Parathyroid adenoma (tissue), 2 donors: Measurements from ENCODE around the gene MCHR1.
"Not testable (repeated sequence)": the region's sequence is repeated elsewhere in the genome, so short reads cannot be mapped to it uniquely, and the experiment has no call there.

Experiments
- H2AFZ ChIP-seq: fragments of 300-600 bp; sonication (generic); one replicate; pipeline ENCODE4 v1.7.0; 2017; ENCODE audit warnings: antibody characterized with exemption, mild to moderate bottlenecking
- H3K27ac ChIP-seq: fragments of 300-600 bp; sonication (generic); one replicate; pipeline ENCODE4 v1.7.0; 2017
- H3K27me3 ChIP-seq: fragments of 300-600 bp; sonication (generic); one replicate; pipeline ENCODE4 v1.7.0; 2017; ENCODE audit warnings: low read length; ENCODE audit not compliant: control insufficient read depth, insufficient read depth
- H3K36me3 ChIP-seq: fragments of 300-600 bp; sonication (generic); one replicate; pipeline ENCODE4 v1.7.0; 2017; ENCODE audit warnings: low read length; ENCODE audit not compliant: control insufficient read depth, insufficient read depth
- H3K4me1 ChIP-seq: fragments of 300-600 bp; sonication (generic); one replicate; pipeline ENCODE4 v1.7.0; 2017; ENCODE audit warnings: control low read depth
- H3K4me2 ChIP-seq: fragments of 300-600 bp; sonication (generic); one replicate; pipeline ENCODE4 v1.7.0; 2017; ENCODE audit warnings: low read length
- H3K4me3 ChIP-seq: fragments of 300-600 bp; sonication (generic); one replicate; pipeline ENCODE4 v1.7.0; 2017; ENCODE audit warnings: low read depth, low read length
- H3K79me2 ChIP-seq: fragments of 300-600 bp; sonication (generic); one replicate; pipeline ENCODE4 v1.7.0; 2017; ENCODE audit warnings: control low read depth
- H3K9ac ChIP-seq: fragments of 300-600 bp; sonication (generic); one replicate; pipeline ENCODE4 v1.7.0; 2017; ENCODE audit warnings: mild to moderate bottlenecking
- H3K9me3 ChIP-seq: fragments of 300-600 bp; sonication (generic); one replicate; pipeline ENCODE4 v1.7.0; 2017; ENCODE audit warnings: low read length; ENCODE audit not compliant: control insufficient read depth
- CTCF ChIP-seq: fragments of 300-600 bp; sonication (generic); IDR thresholded peaks from one replicate; pipeline ENCODE4 v1.7.0; 2017; ENCODE audit warnings: antibody characterized with exemption, mild to moderate bottlenecking
- donor health status: primary hyperparathyroidism.

The MCHR1 gene

DNA sequence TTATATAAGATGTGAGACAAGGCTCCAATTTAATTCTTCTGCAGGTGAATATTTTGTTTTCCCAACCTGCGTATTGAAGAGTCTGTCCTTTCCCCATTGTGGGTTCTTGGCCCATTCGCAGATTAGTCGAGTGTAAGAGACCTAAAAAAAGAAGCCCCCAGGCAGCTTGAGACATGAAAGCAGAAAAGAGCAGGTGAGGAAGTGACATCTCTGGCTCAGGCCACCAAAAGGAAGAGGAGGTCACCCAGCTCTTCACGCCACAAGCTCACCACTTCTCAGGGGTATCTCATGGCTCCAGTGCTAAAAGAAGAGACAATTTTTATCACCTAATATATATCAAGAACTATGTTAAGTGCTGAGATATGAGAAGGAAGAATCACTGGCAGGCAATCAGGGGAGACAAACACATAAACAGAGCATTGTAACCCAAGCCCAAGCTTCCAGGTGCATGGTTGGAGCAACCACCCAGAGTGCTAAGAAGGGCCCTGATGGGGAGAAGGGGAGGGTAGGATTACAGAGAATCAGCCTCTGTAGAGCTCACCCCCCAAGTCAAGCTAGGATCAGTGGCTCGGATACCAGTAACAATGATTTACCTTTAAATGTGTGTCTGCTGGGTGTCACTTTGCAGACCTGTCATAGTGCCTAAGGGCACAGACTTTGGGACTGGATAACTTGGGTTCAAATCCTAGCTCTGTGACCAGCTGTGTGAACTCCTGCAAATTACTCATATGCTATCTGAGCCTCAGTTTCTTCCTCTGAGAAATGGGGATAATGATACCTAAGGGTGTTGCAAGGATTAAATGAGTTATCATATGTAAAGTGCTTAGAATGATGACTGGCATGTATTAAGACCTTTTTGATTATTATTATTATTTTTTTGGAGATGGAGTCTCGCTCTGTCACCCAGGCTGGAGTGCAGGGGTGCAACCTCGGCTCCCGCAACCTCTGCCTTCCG, 39.2 kb downstream of the MCHR1 start:
- Histone ChIP-seq H2AFZ (no peak overlapping the region), H3K27me3 (no peaks in the 10 kb centered on the region), H3K4me2 (no peak overlapping the region), H3K27ac (no peak overlapping the region), H3K9ac (no peak overlapping the region), H3K9me3 (no peaks in the 10 kb centered on the region), H3K79me2 (no peaks in the 10 kb centered on the region), H3K4me1 (no peaks in the 10 kb centered on the region), H3K4me3 (no peak overlapping the region), H3K36me3 (no peaks in the 10 kb centered on the region)
- TF ChIP-seq CTCF = no peak

- H3K9me3 ChIP-seq = no peaks in the 10 kb centered on the region
- no peak overlapping the region for H3K4me3 ChIP-seq
- no peak overlapping the region for H2AFZ ChIP-seq
- H3K79me2 ChIP-seq = no peaks in the 10 kb centered on the region
- H3K4me2 ChIP-seq = no peak overlapping the region
- H3K4me1 ChIP-seq = no peaks in the 10 kb centered on the region
- TF ChIP-seq CTCF = no peak
- H3K27ac ChIP-seq = no peak overlapping the region
- no peaks in the 10 kb centered on the region for H3K27me3 ChIP-seq
- no peaks in the 10 kb centered on the region for H3K36me3 ChIP-seq
- H3K9ac ChIP-seq = no peak overlapping the region
Measured at GRCh38 chr22:40719599-40719998, 40.3 kb downstream of the MCHR1 start.

DNA sequence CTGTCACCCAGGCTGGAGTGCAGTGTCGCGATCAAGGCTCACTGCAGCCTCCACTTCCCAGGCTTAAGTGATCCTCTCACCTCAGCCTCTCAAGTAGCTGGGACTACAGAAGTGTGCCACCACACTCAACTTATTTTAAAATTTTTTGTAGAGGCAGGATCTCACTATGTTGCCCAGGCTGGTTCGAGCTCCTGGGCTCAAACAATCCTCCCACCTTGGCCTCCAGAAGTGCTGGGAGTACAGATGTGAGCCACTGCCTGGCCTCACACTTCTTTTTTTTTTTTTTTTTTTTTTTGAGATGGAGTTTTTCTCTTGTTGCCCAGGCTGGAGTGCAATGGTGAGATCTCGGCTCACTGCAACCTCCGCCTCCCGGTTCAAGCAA, 40.9 kb downstream of the MCHR1 start:
- H3K36me3 ChIP-seq, H3K4me2 ChIP-seq, H3K79me2 ChIP-seq, H2AFZ ChIP-seq, H3K27me3 ChIP-seq, H3K9ac ChIP-seq, H3K9me3 ChIP-seq, H3K27ac ChIP-seq, H3K4me3 ChIP-seq, H3K4me1 ChIP-seq: not testable (repeated sequence)

DNA sequence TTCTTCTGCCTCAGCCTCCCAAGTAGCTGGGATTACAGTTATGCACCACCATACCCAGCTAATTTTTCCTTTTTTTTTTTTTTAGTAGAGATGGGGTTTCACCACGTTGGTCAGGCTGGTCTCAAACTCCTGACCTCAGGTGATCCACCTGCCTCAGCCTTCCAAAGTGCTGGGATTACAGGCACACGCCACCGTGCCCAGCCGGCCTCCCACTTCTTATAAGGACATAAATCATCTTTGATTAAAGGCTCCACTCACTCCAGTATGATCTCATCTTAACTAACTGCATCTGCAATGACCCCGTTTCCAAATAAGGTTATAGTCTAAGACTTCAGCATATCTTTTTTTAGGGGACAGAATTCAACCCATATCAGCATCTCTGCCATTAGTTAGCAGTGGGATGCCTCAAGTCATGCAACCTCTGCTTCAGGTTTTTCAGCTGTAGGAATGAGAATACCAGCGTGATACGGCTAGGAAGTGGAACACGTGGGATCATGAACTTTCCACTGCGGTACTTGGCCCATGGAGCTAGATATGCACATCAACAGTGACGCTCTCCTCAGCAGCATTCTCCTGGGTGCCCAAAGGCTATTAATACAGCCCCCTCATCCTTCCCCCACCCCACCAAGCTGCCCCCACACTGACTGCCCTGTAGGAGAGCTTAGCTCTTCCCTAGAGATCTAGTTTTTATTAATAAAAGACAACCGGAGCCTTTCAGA, 41.4 kb downstream of the MCHR1 start:
- Histone ChIP-seq H3K4me2 (no peak overlapping the region), H3K9me3 (no peaks in the 10 kb centered on the region), H3K27me3 (no peaks in the 10 kb centered on the region), H2AFZ (no peak overlapping the region), H3K79me2 (no peaks in the 10 kb centered on the region), H3K27ac (no peak overlapping the region), H3K9ac (no peak overlapping the region), H3K4me3 (no peak overlapping the region), H3K4me1 (no peaks in the 10 kb centered on the region), H3K36me3 (no peaks in the 10 kb centered on the region)
- TF ChIP-seq CTCF = no peak

GRCh38 chr22:40721266-40721665, 42.0 kb downstream of the MCHR1 start:
- Histone ChIP-seq H3K27me3 (no peaks in the 10 kb centered on the region), H2AFZ (no peak overlapping the region), H3K36me3 (no peaks in the 10 kb centered on the region), H3K9ac (no peak overlapping the region), H3K4me1 (no peaks in the 10 kb centered on the region), H3K9me3 (no peaks in the 10 kb centered on the region), H3K4me2 (no peak overlapping the region), H3K27ac (no peak overlapping the region), H3K79me2 (no peaks in the 10 kb centered on the region), H3K4me3 (no peak overlapping the region)
- TF ChIP-seq CTCF = no peak
